B cell (primary cell): ENCODE results near the gene CEBPZOS.

ENCODE experiments used
- CTCF ChIP-seq: fragments of 200-600 bp; IDR thresholded peaks from one replicate; pipeline ENCODE4 v1.8.0; 2022; ENCODE audit warnings: antibody characterized with exemption, mild to moderate bottlenecking
- EZH2 ChIP-seq: IDR thresholded peaks from 2 replicates; pipeline ENCODE4 v1.6.1; 2012; ENCODE audit warnings: borderline replicate concordance, low read depth, mild to moderate bottlenecking, moderate library complexity, low read length; ENCODE audit not compliant: insufficient read depth, poor library complexity, severe bottlenecking

- no peak for TF ChIP-seq CTCF
- TF ChIP-seq EZH2: no peak
These were observed 24.7 kb upstream of the CEBPZOS start for GRCh38 chr2:37171624-37171950.
